ENCODE measurements around the gene OXA1L.

OXA1L gene

DNA sequence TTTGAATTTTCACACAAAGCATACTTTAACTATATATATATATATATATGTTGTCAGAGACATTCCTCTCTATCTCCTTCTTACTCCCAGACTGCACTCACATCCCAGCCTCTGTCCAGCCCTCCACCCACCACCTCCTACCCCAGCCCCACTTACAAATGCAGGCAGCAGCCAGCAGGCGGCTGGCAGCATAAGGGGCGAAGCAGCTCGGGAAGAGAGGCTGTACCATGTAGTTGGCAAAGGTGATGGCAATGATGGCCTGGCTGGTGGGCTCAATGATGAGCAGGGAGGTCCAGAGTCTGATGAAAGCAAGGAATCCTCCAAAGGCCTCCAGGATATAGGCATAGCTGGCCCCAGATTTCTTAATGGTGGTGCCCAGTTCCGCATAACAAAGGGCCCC lies 46.3 kb downstream of the OXA1L start:
- in situ Hi-C loops (cut with HindIII; ENCODE audit: low pct_unique_long_range_greater_than_20kb, low sequenced_read_pairs): no loop called here
- no peak for DNase-seq (ENCODE audit: low read depth in 1 of 2, low spot score in 1 of 2)
- TF ChIP-seq JUND (IDR thresholded peaks at IDR 0.05; ENCODE audit: low read depth): no peak

GRCh38 chr14:22813145-22813544 lies 46.7 kb downstream of the OXA1L start:
- no peak for TF ChIP-seq JUND (IDR thresholded peaks at IDR 0.05; ENCODE audit: low read depth)
- no peak for DNase-seq (ENCODE audit: low read depth in 1 of 2, low spot score in 1 of 2)
- in situ Hi-C loops (cut with HindIII; ENCODE audit: low pct_unique_long_range_greater_than_20kb, low sequenced_read_pairs): no loop called here

DNA sequence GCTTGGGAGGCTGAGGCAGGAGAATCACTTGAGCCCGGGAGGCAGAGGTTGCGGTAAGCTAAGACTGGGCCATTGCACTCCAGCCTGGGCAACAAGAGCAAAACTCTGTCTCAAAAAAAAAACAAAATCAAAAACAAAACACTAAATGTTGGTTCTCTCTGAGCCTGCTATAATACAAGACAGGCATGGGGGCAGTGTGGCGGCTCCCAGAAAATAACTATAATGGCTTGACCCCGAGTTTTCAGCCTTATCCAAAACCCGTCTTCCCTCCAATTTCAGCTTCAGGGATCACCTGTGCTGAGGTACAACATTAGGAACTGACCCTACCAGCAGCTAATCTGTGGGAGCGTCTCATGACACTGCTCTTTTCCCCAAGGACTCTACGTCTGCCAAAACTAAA lies 47.9 kb downstream of the OXA1L start:
- in situ Hi-C loops (cut with HindIII; ENCODE audit: low pct_unique_long_range_greater_than_20kb, low sequenced_read_pairs): no loop called here
- TF ChIP-seq JUND (IDR thresholded peaks at IDR 0.05; ENCODE audit: low read depth): no peak
- no peak for DNase-seq (ENCODE audit: low read depth in 1 of 2, low spot score in 1 of 2)

GRCh38 chr14:22814941-22815713 lies 48.6 kb downstream of the OXA1L start, which contains the start of gene SLC7A7:
Gene SLC7A7 (minus strand): TSS chr14:22815435. CDS start chr14:22813398, 2,037 bp downstream.
- in situ Hi-C loops (cut with HindIII; ENCODE audit: low pct_unique_long_range_greater_than_20kb, low sequenced_read_pairs): no loop called here
- DNase-seq (ENCODE audit: low read depth in 1 of 2, low spot score in 1 of 2): no peak
- TF ChIP-seq JUND (IDR thresholded peaks at IDR 0.05; ENCODE audit: low read depth): no peak

DNA sequence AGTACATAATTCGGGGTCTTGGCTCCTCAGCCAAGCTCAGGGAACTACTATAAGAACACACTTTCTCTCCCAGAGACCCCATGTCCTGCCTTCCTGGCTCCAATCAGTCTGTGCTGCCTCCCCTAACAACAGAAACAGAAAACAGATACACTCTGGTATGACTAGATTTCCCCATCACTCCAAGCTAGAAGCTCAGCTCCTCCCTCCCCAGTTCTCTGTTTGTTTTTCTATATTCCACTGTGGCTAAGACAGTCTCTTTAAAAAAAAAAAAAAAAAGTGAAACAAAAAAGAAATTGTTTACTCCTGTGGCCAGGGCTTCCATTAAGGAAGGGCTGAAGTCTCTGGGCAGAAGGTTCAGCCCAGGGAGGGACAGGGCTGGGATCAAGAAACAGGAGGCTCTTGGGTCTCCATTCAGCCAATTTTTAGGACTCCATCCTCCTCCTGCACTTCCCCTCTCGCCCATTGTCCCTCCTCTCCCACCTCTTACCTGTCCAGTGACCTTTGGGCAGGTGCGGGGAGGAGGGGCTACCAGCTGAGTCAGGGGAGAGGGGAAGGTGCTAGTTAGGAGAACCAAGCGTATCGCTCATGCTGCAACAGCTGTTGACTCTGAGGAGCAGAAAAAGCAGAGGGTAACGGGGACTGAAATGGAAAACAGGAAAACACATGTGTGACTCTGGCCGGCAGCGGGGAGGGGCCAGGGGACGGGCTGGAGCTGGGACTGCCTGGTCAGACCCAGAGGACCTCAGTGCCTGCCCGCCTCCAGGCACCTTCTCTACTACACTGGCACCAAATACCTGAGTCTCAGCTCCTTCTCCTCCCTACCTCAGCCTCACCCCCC lies 52.9 kb downstream of the OXA1L start:
- in situ Hi-C loops (cut with HindIII; ENCODE audit: low pct_unique_long_range_greater_than_20kb, low sequenced_read_pairs): no loop called here

DNA sequence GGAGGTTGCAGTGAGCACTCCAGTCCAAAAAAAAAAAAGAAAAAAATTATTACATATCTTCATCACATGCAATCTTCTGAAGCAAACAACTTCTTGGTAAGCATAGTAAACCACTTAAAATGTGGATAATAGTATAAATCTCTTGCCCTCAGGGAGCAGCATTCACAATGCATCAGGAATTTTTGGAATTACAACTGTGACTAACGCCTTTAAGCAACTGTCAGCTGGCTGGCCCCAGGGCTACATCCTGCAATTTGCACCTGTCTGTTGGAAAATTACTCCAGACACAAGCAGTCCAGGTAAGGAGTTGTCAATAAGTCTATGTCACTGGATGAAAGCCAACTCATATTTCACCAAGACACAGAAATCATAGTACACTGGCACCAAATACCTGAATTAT lies 54.2 kb downstream of the OXA1L start:
- DNase-seq (ENCODE audit: low read depth in 1 of 2, low spot score in 1 of 2): peak in 1 of 2 experiments; percentile 56
- in situ Hi-C loops (cut with HindIII; ENCODE audit: low pct_unique_long_range_greater_than_20kb, low sequenced_read_pairs): no loop called here
- TF ChIP-seq JUND (IDR thresholded peaks at IDR 0.05; ENCODE audit: low read depth): no peak

More for the DNA sequence above, 52.9 kb downstream of the OXA1L start:
- DNase-seq (ENCODE audit: low read depth in 1 of 2, low spot score in 1 of 2): no peak
- TF ChIP-seq JUND (IDR thresholded peaks at IDR 0.05; ENCODE audit: low read depth): no peak

DNA sequence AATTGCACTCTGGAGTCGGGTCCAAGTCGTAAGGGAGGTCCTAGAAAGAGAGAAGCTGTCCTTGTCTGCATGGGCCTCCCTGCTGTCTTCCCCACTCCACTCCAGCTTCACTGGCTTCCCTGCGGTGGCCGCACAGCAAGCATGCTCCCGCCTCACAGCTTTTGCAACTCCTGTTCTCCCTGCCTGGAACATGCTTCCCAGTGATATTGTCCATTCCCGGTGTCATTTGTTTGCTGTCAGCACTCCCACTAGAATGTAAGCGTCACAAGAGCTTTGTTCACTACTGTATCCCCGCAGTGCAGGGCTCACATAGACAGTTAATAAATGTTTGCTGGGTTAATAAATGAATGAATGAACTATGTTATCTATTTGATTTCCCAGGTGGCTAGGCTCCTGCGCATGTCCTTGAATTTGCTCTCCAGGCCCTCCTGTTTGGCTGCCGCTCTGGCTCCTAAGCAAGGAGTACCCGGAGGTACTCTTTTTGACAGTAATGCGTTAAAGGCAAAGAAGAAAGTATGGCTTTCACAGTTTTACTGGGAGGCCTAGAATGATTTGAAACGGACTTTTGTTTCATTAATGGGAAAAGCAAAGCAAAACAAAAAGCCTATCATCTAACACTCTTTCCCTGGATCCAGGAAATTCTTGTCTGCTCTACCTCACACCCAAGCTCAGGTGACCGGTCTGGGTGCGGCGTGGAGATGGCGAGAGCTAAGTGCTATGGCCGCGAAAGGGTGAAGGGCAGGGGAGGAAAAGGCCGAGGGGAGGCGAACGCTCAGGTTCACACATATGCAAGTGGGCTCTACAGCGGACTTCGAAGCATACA lies 54.9 kb downstream of the OXA1L start:
- TF ChIP-seq JUND (IDR thresholded peaks at IDR 0.05; ENCODE audit: low read depth): no peak
- in situ Hi-C loops (cut with HindIII; ENCODE audit: low pct_unique_long_range_greater_than_20kb, low sequenced_read_pairs): no loop called here
- DNase-seq (ENCODE audit: low read depth in 1 of 2, low spot score in 1 of 2): no peak

GRCh38 chr14:22822016-22822570 lies 55.6 kb downstream of the OXA1L start:
- TF ChIP-seq JUND (IDR thresholded peaks at IDR 0.05; ENCODE audit: low read depth): no peak
- in situ Hi-C loops (cut with HindIII; ENCODE audit: low pct_unique_long_range_greater_than_20kb, low sequenced_read_pairs): no loop called here
- DNase-seq (ENCODE audit: low read depth in 1 of 2, low spot score in 1 of 2): no peak

Data from T47D (cell line).